ENCODE measurements around the gene STAC. TPM values are rescaled to one million over a fixed set of nuclear protein-coding genes. Genes with fewer than 3 reads are reported as not detected.
"Not testable (repeated sequence)": the region's sequence is repeated elsewhere in the genome, so short reads cannot be mapped to it uniquely, and the experiment has no call there.

STAC gene
- total RNA-seq, 1 donor from 2014 or later = 0.08 TPM

DNA sequence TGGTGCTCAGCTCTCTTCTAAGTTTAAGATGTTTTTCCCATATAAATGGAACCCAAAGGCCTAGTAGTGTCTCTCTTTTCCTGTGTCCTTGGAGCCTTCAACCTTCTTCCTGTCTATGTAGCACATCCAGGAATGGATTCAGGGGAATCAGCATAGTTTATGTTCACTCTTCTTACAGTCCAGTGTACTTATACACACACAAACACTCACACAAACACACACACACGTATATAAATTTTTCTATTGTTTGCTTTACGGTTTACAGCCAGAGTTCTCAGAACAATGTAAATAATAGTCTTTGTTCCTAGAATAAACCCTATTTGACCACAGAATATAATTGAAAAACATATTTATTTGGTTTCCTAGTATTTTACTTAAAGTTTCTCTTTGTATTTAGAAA lies 36.9 kb downstream of the STAC start:
- ATAC-seq = no peak

GRCh38 chr3:36418296-36418695 lies 38.0 kb downstream of the STAC start:
- ATAC-seq = no peak

DNA sequence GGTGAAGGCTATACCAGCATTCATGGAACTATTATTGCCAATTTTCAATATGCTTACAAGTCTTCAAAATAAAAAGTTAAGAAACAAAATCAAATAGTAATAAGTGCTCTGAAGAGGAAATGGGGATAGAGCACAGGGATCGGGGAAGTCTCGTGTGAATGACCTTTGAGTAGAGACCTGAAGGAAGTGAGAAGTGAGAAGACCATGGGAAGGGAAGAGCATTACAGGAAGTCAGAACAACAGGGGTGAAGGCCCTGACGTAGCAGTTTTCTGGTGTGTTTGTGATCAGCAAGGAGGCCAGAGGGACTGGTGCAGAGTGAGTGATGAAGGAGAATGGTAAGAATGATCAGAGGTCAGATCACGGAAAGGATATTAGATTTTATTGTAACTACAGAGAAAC lies 48.1 kb downstream of the STAC start:
- no peak for ATAC-seq

DNA sequence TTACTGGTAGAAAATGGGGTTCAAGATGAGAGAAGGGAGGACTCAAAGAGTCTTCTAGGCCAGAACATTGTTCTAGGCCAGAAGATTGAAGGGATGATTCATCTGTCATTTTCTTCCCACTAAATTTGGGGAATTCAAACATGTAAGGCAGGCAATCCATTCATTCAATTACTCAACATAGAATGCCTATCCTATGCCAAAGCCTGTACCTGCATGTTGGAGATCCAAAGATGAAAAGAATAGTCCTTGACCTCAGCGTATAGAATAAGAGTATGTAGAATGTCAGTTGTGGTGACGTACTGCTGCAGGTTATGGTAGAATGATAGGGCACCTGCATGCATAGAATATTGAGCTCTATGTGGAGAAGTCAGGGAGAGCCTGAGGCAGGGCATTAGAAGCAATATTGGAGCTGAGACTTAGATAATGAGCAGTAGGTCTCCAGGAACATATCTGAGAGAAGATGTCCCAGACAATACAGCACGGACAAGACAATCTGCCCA lies 49.7 kb downstream of the STAC start:
- no peak for ATAC-seq

DNA sequence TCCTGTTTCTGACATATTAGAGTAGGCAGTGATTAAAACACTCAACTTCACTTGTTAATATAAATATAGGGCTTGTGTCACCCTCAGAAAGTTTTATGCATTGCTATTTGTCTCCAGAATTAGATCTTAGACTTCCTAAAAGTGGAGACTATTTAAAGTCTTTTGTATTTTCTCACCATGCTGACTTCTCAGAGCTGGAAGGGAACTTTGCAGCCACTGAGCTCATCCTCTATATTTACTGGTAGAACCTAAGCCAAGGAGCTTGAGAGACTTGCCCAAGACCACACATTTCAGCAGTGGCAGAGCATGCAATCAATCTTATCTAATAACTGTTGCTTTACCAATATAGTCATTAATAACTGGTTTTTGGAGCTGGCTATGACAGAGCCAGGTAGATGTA lies 53.2 kb downstream of the STAC start:
- no peak for ATAC-seq

GRCh38 chr3:36434687-36435426 lies 54.6 kb downstream of the STAC start:
- ATAC-seq = no peak

DNA sequence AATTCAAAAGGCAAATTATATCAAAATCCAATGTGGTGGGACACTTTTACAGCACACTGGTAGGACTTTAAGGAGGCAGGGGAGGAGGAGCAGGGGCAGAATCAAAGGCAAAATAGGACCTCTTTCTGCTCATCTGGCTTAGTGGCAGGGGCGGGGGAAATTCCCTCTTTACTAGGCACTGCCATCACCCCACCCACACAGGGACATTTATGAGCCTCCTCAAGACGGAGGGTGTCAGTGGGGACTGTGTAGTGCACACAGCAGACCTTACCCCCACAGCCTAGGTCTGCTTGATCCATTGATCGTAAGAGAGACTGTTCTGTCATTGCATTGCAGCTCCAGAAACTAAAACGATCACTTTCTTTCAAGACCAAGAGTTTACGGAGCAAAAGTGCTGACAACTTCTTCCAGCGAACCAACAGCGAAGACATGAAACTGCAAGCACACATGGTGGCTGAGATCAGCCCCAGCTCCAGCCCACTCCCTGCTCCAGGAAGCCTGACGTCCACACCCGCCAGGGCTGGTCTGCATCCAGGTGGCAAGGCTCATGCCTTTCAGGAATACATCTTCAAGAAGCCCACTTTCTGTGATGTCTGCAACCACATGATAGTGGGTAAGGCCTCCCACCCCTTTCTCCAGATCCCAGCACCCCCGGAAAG lies 62.9 kb downstream of the STAC start:
- ATAC-seq = no peak

DNA sequence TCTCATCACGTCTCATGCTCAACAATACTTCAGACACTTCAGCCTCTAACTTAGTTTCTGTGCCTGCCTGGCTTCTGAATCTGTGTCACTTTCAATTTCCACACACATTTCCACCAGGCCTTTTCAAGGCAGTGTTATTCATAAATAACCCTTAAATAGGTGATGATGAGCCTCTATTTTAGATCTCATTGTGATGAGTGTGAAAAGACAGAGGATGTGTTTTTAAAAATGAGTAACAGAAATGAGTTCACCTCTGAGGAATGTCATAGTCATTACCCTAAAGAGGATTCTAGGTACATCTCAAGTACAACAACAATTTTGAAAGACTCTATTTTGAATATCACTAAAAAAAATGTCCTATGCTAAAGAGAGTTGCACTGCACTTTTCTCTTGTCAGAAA lies 64.6 kb downstream of the STAC start:
- ATAC-seq = no peak

GRCh38 chr3:36446276-36446675 lies 66.0 kb downstream of the STAC start:
- no peak for ATAC-seq

DNA sequence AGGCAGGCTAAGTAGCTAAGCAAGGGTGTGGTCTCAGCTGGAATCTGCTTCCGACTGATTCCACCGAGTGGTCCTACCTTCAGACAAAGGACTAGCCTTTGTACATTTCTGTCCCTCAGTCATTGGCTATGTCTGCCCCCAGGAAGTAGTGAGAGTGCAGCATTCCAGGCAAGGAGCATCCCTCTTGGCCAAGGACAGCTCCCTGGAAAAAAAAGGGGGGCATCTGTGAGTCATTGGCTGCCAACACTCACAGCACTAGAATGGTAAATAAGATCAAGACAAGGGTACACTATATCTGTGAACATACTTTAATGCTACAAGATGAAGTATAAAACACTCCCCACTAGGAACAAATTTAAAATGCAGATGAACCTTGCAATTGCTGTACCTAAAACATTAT lies 66.8 kb downstream of the STAC start:
- ATAC-seq = no peak

- no peak for ATAC-seq
Measured at GRCh38 chr3:36451816-36452215, 71.5 kb downstream of the STAC start.

DNA sequence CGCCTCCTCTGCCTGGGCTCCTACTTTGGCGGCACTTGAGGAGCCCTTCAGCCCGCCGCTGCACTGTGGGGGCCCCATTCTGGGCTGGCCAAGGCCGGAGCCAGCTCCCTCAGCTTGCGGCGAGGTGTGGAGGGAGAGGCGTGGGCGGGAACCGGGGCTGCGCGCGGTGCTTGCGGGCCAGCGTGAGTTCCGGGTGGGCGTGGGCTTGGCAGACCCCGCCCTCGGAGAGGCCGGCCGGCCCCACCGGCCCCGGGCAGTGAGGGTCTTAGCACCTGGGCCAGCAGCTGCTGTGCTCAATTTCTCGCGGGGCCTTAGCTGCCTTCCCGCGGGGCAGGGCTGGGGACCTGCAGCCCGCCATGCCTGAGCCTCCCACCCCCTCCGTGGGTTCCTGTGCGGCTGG lies 72.9 kb downstream of the STAC start:
- ATAC-seq = not testable (repeated sequence)

- ATAC-seq = not testable (repeated sequence)
Measured at GRCh38 chr3:36453896-36454295, 73.6 kb downstream of the STAC start.

GRCh38 chr3:36455406-36455805 lies 75.1 kb downstream of the STAC start:
- no peak for ATAC-seq

DNA sequence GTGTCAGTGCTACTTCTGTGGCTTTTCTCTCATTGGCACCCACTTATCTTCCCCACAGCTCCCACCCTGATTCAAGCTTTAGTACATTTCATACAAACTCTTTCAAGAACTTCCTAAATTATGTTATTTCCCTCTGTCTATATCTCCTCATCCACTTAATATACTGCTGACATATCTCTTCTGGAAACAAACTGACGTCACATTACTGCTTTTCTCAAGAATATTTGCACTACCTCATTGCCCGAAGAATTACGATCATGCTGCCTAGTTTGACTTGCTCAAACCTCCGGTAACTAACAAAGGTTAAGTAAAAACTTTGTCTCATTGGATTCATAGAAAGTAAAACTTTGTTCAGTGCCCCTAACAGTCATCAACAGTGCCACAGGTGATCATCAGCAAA lies 76.5 kb downstream of the STAC start:
- ATAC-seq = no peak

- no peak for ATAC-seq
Measured at GRCh38 chr3:36457667-36458066, 77.4 kb downstream of the STAC start.

- ATAC-seq = no peak
Measured at GRCh38 chr3:36459177-36459576, 78.9 kb downstream of the STAC start.

- no peak for ATAC-seq
Measured at GRCh38 chr3:36461597-36461996, 81.3 kb downstream of the STAC start.

DNA sequence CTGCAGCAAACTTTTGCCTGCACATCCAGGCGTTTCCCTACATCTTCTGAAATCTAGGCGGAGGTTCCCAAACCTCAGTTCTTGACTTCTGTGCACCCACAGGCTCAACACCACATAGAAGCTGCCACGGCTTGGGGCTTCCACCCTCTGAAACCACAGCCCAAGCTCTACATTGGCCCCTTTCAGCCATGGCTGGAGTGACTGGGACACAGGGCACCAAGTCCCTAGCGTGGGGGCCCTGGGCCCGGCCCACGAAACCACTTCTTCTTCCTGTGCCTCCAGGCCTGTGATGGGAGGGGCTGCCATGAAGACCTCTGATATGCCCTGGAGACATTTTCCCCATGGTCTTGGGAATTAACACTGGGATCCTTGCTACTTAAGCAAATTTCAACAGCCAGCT lies 91.7 kb downstream of the STAC start:
- ATAC-seq = not testable (repeated sequence)

- no peak for ATAC-seq
Measured at GRCh38 chr3:36475558-36475957, 95.3 kb downstream of the STAC start.

DNA sequence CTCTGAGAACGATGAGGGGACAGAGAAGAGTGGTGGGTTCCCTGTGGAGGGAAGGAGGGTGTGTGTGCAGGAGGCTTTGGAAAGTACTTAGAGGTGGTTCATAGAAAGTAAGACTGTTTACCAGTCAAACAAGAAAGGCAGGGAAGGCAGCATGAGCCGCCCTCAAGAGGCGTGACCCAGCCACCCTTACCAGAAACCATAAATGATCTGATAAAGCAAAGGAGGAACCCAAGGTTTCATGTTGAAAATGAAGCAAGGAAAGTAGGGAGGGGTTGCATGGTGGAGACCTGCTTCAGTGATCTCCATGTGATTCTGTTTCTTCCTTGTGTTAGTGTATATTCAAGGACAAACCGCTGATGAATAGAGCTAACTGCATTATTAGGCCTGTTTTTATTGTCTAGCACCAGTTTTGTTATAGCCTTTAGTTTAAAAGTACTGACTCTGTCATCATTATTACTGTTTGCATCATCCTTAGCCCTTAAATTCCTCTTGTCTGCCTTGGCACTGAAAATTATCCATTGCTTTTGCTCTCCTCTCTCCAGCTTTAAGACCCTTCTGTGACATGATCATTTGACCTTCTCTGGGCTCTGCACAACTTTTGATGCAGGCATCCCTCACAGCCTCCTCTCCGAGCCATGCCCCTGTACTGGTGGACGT lies 96.1 kb downstream of the STAC start:
- peak; percentile 15 for ATAC-seq

GRCh38 chr3:36477655-36478054 lies 97.4 kb downstream of the STAC start:
- no peak for ATAC-seq

GRCh38 chr3:36480911-36481648 lies 100.8 kb downstream of the STAC start:
- ATAC-seq = no peak

All from esophagus mucosa (tissue), 1 donor.